PFSK-1 (cell line): Measurements from ENCODE around the gene ISX.

ENCODE experiments used
- FOXP2 ChIP-seq: optimal IDR thresholded peaks from 2 replicates; pipeline ENCODE3; 2011; ENCODE audit warnings: borderline replicate concordance, control low read depth, inconsistent platforms; ENCODE audit not compliant: insufficient read depth; ENCODE audit errors: extremely low read length, extremely low read depth
- POLR2AphosphoS5 ChIP-seq: IDR thresholded peaks from 2 replicates; pipeline ENCODE4 v1.6.1; 2012; ENCODE audit warnings: low read depth, mild to moderate bottlenecking, control low read depth, low read length, moderate library complexity
- REST ChIP-seq, 2 experiments: IDR thresholded peaks; 2 replicates each; pipeline versions ENCODE4 v1.6.1 to v1.8.0; 2011 to 2012; ENCODE audit warnings: low read depth in 2 of 2, low read length in 2 of 2, control low read depth in 1 of 2, inconsistent platforms in 1 of 2, mild to moderate bottlenecking in 1 of 2, moderate library complexity in 1 of 2; ENCODE audit not compliant: insufficient read depth in 1 of 2
- SIN3A ChIP-seq: IDR thresholded peaks from 2 replicates; pipeline ENCODE4 v1.6.1; 2012; ENCODE audit warnings: mild to moderate bottlenecking, low read length, moderate library complexity, borderline replicate concordance; ENCODE audit not compliant: insufficient read depth
- TAF1 ChIP-seq: IDR thresholded peaks from 2 replicates; pipeline ENCODE4 v1.6.1; 2012; ENCODE audit warnings: low read length, control low read depth, borderline replicate concordance; ENCODE audit not compliant: insufficient read depth

The ISX gene

GRCh38 chr22:35114131-35114980 is 48.4 kb downstream of the ISX start:
- TF ChIP-seq TAF1 (no peak), FOXP2 (no peak), POLR2AphosphoS5 (no peak), REST (IDR thresholded peaks at IDR 0.05; ENCODE audit: insufficient read depth in 1 of 2, low read depth in 2 of 2, low read length in 2 of 2) (no peak), SIN3A (no peak)

GRCh38 chr22:35115515-35115914 is 49.6 kb downstream of the ISX start:
- TF ChIP-seq TAF1 (no peak), REST (IDR thresholded peaks at IDR 0.05; ENCODE audit: insufficient read depth in 1 of 2, low read depth in 2 of 2, low read length in 2 of 2) (no peak)

DNA sequence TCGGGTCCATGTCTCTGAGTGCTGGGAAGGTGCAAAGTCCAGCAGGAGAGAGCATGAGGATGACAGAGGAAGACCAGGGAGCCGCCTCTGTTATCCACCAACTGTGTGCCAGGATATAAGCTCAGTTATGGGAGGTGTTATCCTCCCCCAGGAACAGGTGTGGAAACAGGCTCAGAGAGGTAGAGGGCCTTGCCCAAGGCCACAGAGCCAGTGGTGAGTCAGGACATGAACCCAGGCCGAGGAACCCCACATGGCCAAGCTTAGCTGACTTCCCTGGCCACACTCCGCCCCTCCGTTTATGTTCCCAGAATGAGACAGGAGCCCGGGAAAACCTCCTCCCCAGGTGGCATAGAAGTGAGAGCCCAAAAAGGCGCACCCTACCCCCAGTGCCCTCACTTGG is 50.3 kb downstream of the ISX start:
- no peak for TF ChIP-seq POLR2AphosphoS5
- TF ChIP-seq TAF1, result no peak
- no peak for TF ChIP-seq FOXP2
- no peak for TF ChIP-seq REST (IDR thresholded peaks at IDR 0.05; ENCODE audit: insufficient read depth in 1 of 2, low read depth in 2 of 2, low read length in 2 of 2)
- no peak for TF ChIP-seq SIN3A

- TF ChIP-seq FOXP2 (no peak), REST (IDR thresholded peaks at IDR 0.05; ENCODE audit: insufficient read depth in 1 of 2, low read depth in 2 of 2, low read length in 2 of 2) (no peak), POLR2AphosphoS5 (no peak), SIN3A (no peak), TAF1 (no peak)
Observed at GRCh38 chr22:35116817-35117216, 50.9 kb downstream of the ISX start.

DNA sequence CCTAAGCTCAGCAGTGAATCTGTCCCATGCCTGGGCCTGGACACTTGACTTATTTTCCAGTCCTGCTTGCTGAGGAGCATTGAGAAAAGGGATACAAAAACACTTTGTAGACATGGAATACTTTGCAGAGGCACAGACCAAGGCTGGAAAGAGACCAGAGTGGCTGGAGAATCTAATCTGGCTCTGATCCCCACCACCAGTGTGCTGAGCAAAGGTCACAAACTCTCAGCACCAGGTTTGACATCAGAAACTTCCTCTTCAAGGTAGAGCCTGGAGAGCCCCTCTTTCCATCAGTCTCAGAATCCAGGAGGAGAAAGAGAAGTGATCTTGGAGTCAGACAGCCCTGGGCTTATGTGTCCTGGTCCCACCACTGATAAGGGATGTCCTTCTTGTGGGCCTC is 53.5 kb downstream of the ISX start:
- no peak for TF ChIP-seq TAF1
- TF ChIP-seq FOXP2, result no peak
- TF ChIP-seq REST (IDR thresholded peaks at IDR 0.05; ENCODE audit: insufficient read depth in 1 of 2, low read depth in 2 of 2, low read length in 2 of 2), result no peak
- no peak for TF ChIP-seq SIN3A
